Measurements from ENCODE around the gene ERBIN. TPM values are rescaled to one million over a fixed set of nuclear protein-coding genes. Genes with fewer than 3 reads are reported as not detected.
"Not testable (repeated sequence)": the region's sequence is repeated elsewhere in the genome, so short reads cannot be mapped to it uniquely, and the experiment has no call there.

Gene ERBIN
- total RNA-seq, 1 experiment from 2014 or later, result 27.1 TPM

GRCh38 chr5:65914641-65915196, 11.7 kb upstream of the ERBIN start:
- H3K4me3 Mint-ChIP-seq, result no peak overlapping the region
- no peaks in the 10 kb centered on the region for H3K36me3 Mint-ChIP-seq
- ATAC-seq (no peak), DNase-seq (ENCODE audit: low spot score) (no peak)
- peaks cover 3% of the 10 kb centered on the region; the same call in 1 of the 2 replicates for H3K4me1 Mint-ChIP-seq
- ChIA-PET POLR2A (no interaction called here), CTCF (no interaction called here)
- no peak overlapping the region for H3K27ac Mint-ChIP-seq
- H3K9me3 Mint-ChIP-seq, result no peaks in the 10 kb centered on the region
- TF ChIP-seq FOXP1 (CRISPR knock-in tag; IDR thresholded peaks at IDR 0.05; ENCODE audit: borderline replicate concordance) (no peak), HMGA2 (CRISPR knock-in tag; IDR thresholded peaks at IDR 0.05) (no peak), OVOL2 (CRISPR knock-in tag; IDR thresholded peaks at IDR 0.05; ENCODE audit: borderline replicate concordance) (no peak), ZNF121 (CRISPR knock-in tag; IDR thresholded peaks at IDR 0.05) (no peak), NFYB (CRISPR knock-in tag; conservative IDR thresholded peaks at IDR 0.05; ENCODE audit: low read depth) (no peak), FOXP4 (CRISPR knock-in tag; IDR thresholded peaks at IDR 0.05) (no peak), E2F1 (CRISPR knock-in tag; IDR thresholded peaks at IDR 0.05) (no peak), STAT6 (CRISPR knock-in tag; conservative IDR thresholded peaks at IDR 0.05; ENCODE audit: low read depth) (no peak), ZBTB21 (CRISPR knock-in tag; IDR thresholded peaks at IDR 0.05; ENCODE audit: borderline replicate concordance) (no peak), NR2C2 (CRISPR knock-in tag; IDR thresholded peaks at IDR 0.05) (no peak), GABPB1 (CRISPR knock-in tag; IDR thresholded peaks at IDR 0.05) (no peak), ZBTB43 (CRISPR knock-in tag; IDR thresholded peaks at IDR 0.05) (no peak), SP1 (CRISPR knock-in tag; conservative IDR thresholded peaks at IDR 0.05) (no peak), ZNF512 (CRISPR knock-in tag; IDR thresholded peaks at IDR 0.05; ENCODE audit: borderline replicate concordance) (no peak), ZNF671 (CRISPR knock-in tag; IDR thresholded peaks at IDR 0.05) (no peak), ZNF423 (CRISPR knock-in tag; IDR thresholded peaks at IDR 0.05) (no peak), TCF7 (CRISPR knock-in tag; IDR thresholded peaks at IDR 0.05; ENCODE audit: low read depth) (no peak), TP53 (CRISPR knock-in tag; IDR thresholded peaks at IDR 0.05) (no peak), ARID4B (CRISPR knock-in tag; IDR thresholded peaks at IDR 0.05; ENCODE audit: borderline replicate concordance) (no peak)
- no peaks in the 10 kb centered on the region for H3K27me3 Mint-ChIP-seq (ENCODE audit: low read depth)

GRCh38 chr5:65915661-65916060, 10.7 kb upstream of the ERBIN start:
- H3K4me3 Mint-ChIP-seq; H3K9me3 Mint-ChIP-seq; H3K4me1 Mint-ChIP-seq; POLR2A ChIA-PET; H3K27ac Mint-ChIP-seq; DNase-seq (ENCODE audit: low spot score); CTCF ChIA-PET; ATAC-seq; H3K36me3 Mint-ChIP-seq; H3K27me3 Mint-ChIP-seq (ENCODE audit: low read depth): not testable (repeated sequence)

All from WTC11 (cell line).